ENCODE data around the gene CCDC47.

CCDC47 gene

DNA sequence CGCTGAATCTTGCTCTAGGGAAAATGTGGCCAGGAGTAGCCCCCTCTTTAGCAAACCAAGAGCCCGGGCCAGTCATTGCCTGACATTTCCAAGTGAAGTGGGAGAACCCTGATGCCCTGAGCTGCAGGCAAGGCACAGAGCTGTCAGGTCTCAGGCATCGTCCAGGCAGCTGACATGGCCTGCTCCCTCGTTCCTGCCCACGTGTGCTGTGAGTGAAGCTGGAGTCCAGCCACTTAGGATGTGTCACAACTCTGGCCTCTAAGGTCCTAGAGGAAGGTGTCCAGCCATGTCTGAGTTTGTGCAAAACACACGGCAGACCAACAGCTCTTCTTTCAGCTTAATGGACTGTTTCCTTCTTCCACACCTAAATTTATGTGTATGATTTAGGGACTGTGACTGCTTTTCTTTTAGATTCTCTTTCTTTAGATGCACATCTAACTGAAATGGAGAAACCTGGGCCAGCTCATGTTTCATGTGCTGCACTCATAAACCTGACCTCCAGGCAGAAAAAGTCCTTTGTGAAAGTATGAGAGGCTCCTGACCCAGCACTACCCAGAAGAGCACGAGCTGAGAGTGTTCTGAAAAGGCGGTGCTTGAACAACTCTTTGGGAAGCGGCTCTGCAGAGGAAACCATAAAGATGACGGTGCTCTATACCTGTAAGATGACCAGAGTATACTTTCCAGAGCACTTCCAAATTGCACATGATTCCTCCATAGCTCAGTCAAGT is 58.7 kb downstream of the CCDC47 start:
- no peaks in the 10 kb centered on the region for H3K9me3 ChIP-seq (ENCODE audit: insufficient read depth, low read length, severe bottlenecking)
- ATAC-seq (ENCODE audit: insufficient read depth, low read depth) = no peak
- H3K4me2 ChIP-seq (ENCODE audit: insufficient read depth, low read length) = no peak overlapping the region
- H2AFZ ChIP-seq (ENCODE audit: low read depth, low read length) = no peak overlapping the region
- no peak overlapping the region for H3K9ac ChIP-seq (ENCODE audit: low read depth, low read length)
- TF ChIP-seq, protein P1, sequence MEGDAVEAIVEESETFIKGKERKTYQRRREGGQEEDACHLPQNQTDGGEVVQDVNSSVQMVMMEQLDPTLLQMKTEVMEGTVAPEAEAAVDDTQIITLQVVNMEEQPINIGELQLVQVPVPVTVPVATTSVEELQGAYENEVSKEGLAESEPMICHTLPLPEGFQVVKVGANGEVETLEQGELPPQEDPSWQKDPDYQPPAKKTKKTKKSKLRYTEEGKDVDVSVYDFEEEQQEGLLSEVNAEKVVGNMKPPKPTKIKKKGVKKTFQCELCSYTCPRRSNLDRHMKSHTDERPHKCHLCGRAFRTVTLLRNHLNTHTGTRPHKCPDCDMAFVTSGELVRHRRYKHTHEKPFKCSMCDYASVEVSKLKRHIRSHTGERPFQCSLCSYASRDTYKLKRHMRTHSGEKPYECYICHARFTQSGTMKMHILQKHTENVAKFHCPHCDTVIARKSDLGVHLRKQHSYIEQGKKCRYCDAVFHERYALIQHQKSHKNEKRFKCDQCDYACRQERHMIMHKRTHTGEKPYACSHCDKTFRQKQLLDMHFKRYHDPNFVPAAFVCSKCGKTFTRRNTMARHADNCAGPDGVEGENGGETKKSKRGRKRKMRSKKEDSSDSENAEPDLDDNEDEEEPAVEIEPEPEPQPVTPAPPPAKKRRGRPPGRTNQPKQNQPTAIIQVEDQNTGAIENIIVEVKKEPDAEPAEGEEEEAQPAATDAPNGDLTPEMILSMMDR (IDR thresholded peaks at IDR 0.05; ENCODE audit: borderline replicate concordance, extremely low read depth, low read length, poor library complexity, severe bottlenecking) = no peak
- no peaks in the 10 kb centered on the region for H4K20me1 ChIP-seq (ENCODE audit: insufficient read depth, low read length)
- no peak for DNase-seq
- H3K36me3 ChIP-seq (ENCODE audit: insufficient read depth, low read length) = peaks cover 51% of the 10 kb centered on the region
- no peaks in the 10 kb centered on the region for H3K27me3 ChIP-seq (ENCODE audit: insufficient read depth, low read length, poor library complexity)
- H3K4me1 ChIP-seq (ENCODE audit: insufficient read depth, low read length) = no peaks in the 10 kb centered on the region
- no peaks in the 10 kb centered on the region for H3K79me2 ChIP-seq (ENCODE audit: insufficient read depth, low read length)
- H3K27ac ChIP-seq (ENCODE audit: low read length) = no peak overlapping the region
- no peak overlapping the region for H3K4me3 ChIP-seq (ENCODE audit: low read depth in 1 of 2, low read length in 2 of 2)

DNA sequence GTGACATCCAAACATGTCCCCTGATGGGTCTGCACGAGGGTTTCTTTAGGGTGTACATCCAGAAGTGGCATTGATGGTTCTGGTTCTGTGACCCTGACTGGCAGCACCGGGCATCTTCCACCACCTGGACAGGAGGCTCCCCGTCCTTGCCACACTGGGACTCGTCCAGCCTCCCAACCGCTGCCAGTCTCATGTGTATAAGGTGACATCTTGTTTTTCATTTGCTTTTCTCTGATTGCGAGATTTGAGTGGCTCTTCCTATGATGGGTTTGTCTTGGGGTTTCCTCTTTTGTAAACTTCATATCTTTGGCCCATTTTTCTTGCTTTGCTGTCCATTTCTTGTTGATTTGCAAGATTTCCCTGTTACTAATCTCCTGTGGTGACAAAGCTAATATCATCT is 64.3 kb downstream of the CCDC47 start:
- TF ChIP-seq, protein P1 (IDR thresholded peaks at IDR 0.05; ENCODE audit: borderline replicate concordance, extremely low read depth, low read length, poor library complexity, severe bottlenecking) = no peak
- TF ChIP-seq EZH2 (IDR thresholded peaks at IDR 0.05; ENCODE audit: borderline replicate concordance, low read depth, low read length, severe bottlenecking) = no peak
- Histone ChIP-seq H3K4me1 (ENCODE audit: insufficient read depth, low read length) (peaks cover 2% of the 10 kb centered on the region; the same call in 1 of the 2 replicates), H3K4me3 (ENCODE audit: low read depth in 1 of 2, low read length in 2 of 2) (no peak overlapping the region), H3K36me3 (ENCODE audit: insufficient read depth, low read length) (peaks cover 72% of the 10 kb centered on the region), H3K9me3 (ENCODE audit: insufficient read depth, low read length, severe bottlenecking) (no peaks in the 10 kb centered on the region), H2AFZ (ENCODE audit: low read depth, low read length) (no peak overlapping the region), H3K27me3 (ENCODE audit: insufficient read depth, low read length, poor library complexity) (no peaks in the 10 kb centered on the region), H3K27ac (ENCODE audit: low read length) (no peak overlapping the region), H4K20me1 (ENCODE audit: insufficient read depth, low read length) (no peaks in the 10 kb centered on the region), H3K9ac (ENCODE audit: low read depth, low read length) (no peak overlapping the region), H3K4me2 (ENCODE audit: insufficient read depth, low read length) (no peak overlapping the region), H3K79me2 (ENCODE audit: insufficient read depth, low read length) (no peaks in the 10 kb centered on the region)
- no peak for ATAC-seq (ENCODE audit: insufficient read depth, low read depth)
- DNase-seq = no peak

DNA sequence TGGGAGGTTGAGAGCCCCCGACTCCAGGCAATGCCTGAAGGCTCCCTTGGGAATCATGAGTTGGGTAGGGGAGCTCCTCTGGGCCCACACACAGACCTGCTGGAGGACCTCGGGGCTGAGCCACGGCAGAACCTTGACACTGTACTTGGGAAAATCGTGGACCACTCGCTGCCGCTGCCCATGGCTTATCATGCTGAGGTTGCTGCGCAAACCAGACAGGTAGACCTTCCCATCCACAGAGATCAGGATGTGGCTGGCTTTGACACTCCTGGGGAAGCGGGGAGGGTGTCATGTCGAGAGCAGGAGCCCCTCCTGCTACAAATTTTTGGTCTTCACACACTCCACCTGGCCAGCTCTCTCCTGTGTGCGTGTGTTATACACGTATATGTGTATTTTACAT is 66.2 kb downstream of the CCDC47 start:
- 0 out of 2 replicates have a peak, but pooled peaks cover 7% of the 10 kb centered on the region for H4K20me1 ChIP-seq (ENCODE audit: insufficient read depth, low read length)
- TF ChIP-seq, protein P1 (IDR thresholded peaks at IDR 0.05; ENCODE audit: borderline replicate concordance, extremely low read depth, low read length, poor library complexity, severe bottlenecking) = no peak
- no peak for TF ChIP-seq EZH2 (IDR thresholded peaks at IDR 0.05; ENCODE audit: borderline replicate concordance, low read depth, low read length, severe bottlenecking)
- peaks cover 75% of the 10 kb centered on the region for H3K36me3 ChIP-seq (ENCODE audit: insufficient read depth, low read length)
- H3K27ac ChIP-seq (ENCODE audit: low read length) = no peak overlapping the region
- no peak overlapping the region for H3K9ac ChIP-seq (ENCODE audit: low read depth, low read length)
- no peaks in the 10 kb centered on the region for H3K27me3 ChIP-seq (ENCODE audit: insufficient read depth, low read length, poor library complexity)
- DNase-seq (no peak), ATAC-seq (ENCODE audit: insufficient read depth, low read depth) (no peak)
- H3K4me3 ChIP-seq (ENCODE audit: low read depth in 1 of 2, low read length in 2 of 2) = no peak overlapping the region
- H2AFZ ChIP-seq (ENCODE audit: low read depth, low read length) = no peak overlapping the region
- H3K9me3 ChIP-seq (ENCODE audit: insufficient read depth, low read length, severe bottlenecking) = no peaks in the 10 kb centered on the region
- H3K79me2 ChIP-seq (ENCODE audit: insufficient read depth, low read length) = no peaks in the 10 kb centered on the region
- H3K4me2 ChIP-seq (ENCODE audit: insufficient read depth, low read length) = no peak overlapping the region
- peaks cover 2% of the 10 kb centered on the region; the same call in 1 of the 2 replicates for H3K4me1 ChIP-seq (ENCODE audit: insufficient read depth, low read length)

Data from DND-41 (cell line).